HepG2 (cell line): ENCODE measurements around the gene AHNAK. TPM values are rescaled to one million over a fixed set of nuclear protein-coding genes. Genes with fewer than 3 reads are reported as not detected.

Experiments used
- ATAC-seq: fragments of 200-7000 bp; cut with Tn5 transposase; 3 replicates; pipeline ENCODE4 v1.9.1; 2020; ENCODE audit warnings: mild to moderate bottlenecking, moderate library complexity
- BruUV-seq: library from RNA; stranded (reverse); fragments of 400-500 nt; replicated peaks from 2 replicates; lab custom pipeline; 2021; lab: Mats Ljungman, UMichigan
- CTCF ChIA-PET: fragments of 300-600 bp; formaldehyde crosslinking; extraction: SDS; loops from one replicate; lab custom pipeline; 2021; ENCODE audit warnings: low total read pairs, inconsistent platforms, low intra/inter-chr PET ratio; lab: Yijun Ruan, JAX
- POLR2A ChIA-PET: fragments of 350-600 bp; sonication (Branson Sonifier 250); formaldehyde crosslinking; loops from one replicate; lab custom pipeline; 2020; ENCODE audit warnings: antibody characterized with exemption, inconsistent platforms; lab: Yijun Ruan, JAX
- DNase-seq: peaks from one replicate; pipeline ENCODE4 v3.0.0-alpha.2; 2015; ENCODE audit warnings: low spot score
- FAIRE-seq: peaks from 3 replicates; lab custom pipeline; 2011; peaks lifted over from hg19 to GRCh38; lab: Jason Lieb, UNC
- H2AFZ ChIP-seq: one replicate; pipeline ENCODE4 v1.6.1; 2011; ENCODE audit warnings: low read length, inconsistent platforms
- H3K27ac ChIP-seq: fragments of 300-600 bp; 3 replicates; pipeline ENCODE4 v1.8.0; 2011; ENCODE audit warnings: mixed run types, mild to moderate bottlenecking, mixed read lengths, low read length, inconsistent platforms; ENCODE audit not compliant: insufficient read depth; ENCODE audit errors: extremely low read length
- H3K27me3 ChIP-seq, 2 experiments: fragments of 200-600 bp in 1 of 2; 2 replicates in 1 of 2; 3 replicates in 1 of 2; pipeline versions ENCODE4 v1.6.0 to v1.8.0; 2011; ENCODE audit warnings: low read length in 2 of 2, mild to moderate bottlenecking in 2 of 2, moderate library complexity in 2 of 2, inconsistent platforms in 1 of 2; ENCODE audit not compliant: insufficient read depth in 2 of 2, control insufficient read depth in 1 of 2
- H3K36me3 ChIP-seq, 2 experiments: fragments of 200-600 bp in 1 of 2; replicated peaks in 1 of 2; 2 replicates in 1 of 2; 3 replicates in 1 of 2; pipeline versions ENCODE4 v1.5.1 to v1.8.0; 2011; ENCODE audit warnings: low read length in 2 of 2, inconsistent platforms in 1 of 2; ENCODE audit not compliant: insufficient read depth in 2 of 2, control insufficient read depth in 1 of 2
- H3K4me1 ChIP-seq: 2 replicates; pipeline ENCODE4 v1.5.1; 2012; ENCODE audit warnings: low read length, inconsistent platforms; ENCODE audit not compliant: insufficient read depth
- H3K4me2 ChIP-seq: 2 replicates; pipeline ENCODE4 v1.6.0; 2011; ENCODE audit warnings: low read depth, low read length, inconsistent platforms
- H3K4me3 ChIP-seq, 3 experiments: fragments of 200-600 bp in 1 of 3; sonication (generic), shearing (Covaris generic) in 1 of 3; replicated peaks in 1 of 3; 2 replicates each; pipeline ENCODE4 v1.5.1; 2011 to 2016; ENCODE audit warnings: low read length in 3 of 3, inconsistent platforms in 2 of 3, low read depth in 2 of 3, mild to moderate bottlenecking in 2 of 3, control low read depth in 1 of 3, mixed read lengths in 1 of 3; ENCODE audit not compliant: insufficient read depth in 1 of 3
- H3K79me2 ChIP-seq: one replicate; pipeline ENCODE4 v1.6.1; 2011; ENCODE audit warnings: low read length, inconsistent platforms; ENCODE audit not compliant: insufficient read depth
- H3K9ac ChIP-seq: 2 replicates; pipeline ENCODE4 v1.6.0; 2011; ENCODE audit warnings: mild to moderate bottlenecking, low read depth, low read length, inconsistent platforms; ENCODE audit not compliant: insufficient read depth
- H3K9me3 ChIP-seq: 2 replicates; pipeline ENCODE4 v1.5.1; 2012; ENCODE audit warnings: mild to moderate bottlenecking, low read length
- H4K20me1 ChIP-seq: 2 replicates; pipeline ENCODE4 v1.6.0; 2011; ENCODE audit warnings: inconsistent platforms, mild to moderate bottlenecking, low read length, moderate library complexity; ENCODE audit not compliant: insufficient read depth
- ARNT2 ChIP-seq: sonication (generic); formaldehyde crosslinking; IDR thresholded peaks from 2 replicates; pipeline ENCODE4 v1.8.0; 2022; ENCODE audit warnings: mild to moderate bottlenecking, low read depth, missing genetic modification reagents, moderate library complexity
- BCL3 ChIP-seq: sonication (generic); formaldehyde crosslinking; IDR thresholded peaks from 2 replicates; pipeline ENCODE4 v1.5.1; 2020; ENCODE audit warnings: mild to moderate bottlenecking, missing genetic modification reagents, moderate library complexity
- HNF1A ChIP-seq, 2 experiments: sonication (generic) in 1 of 2; formaldehyde crosslinking in 1 of 2; IDR thresholded peaks; 2 replicates each; pipeline versions ENCODE4 v1.4.0 to v1.6.1; 2016 to 2020; ENCODE audit warnings: borderline replicate concordance in 1 of 2, low read depth in 1 of 2, mild to moderate bottlenecking in 1 of 2, missing genetic modification reagents in 1 of 2
- LBX2 ChIP-seq: sonication (generic); formaldehyde crosslinking; IDR thresholded peaks from 2 replicates; pipeline ENCODE4 v1.5.0; 2020; ENCODE audit warnings: missing genetic modification reagents, mild to moderate bottlenecking, borderline replicate concordance
- ZBTB26 ChIP-seq: IDR thresholded peaks from 2 replicates; pipeline ENCODE4 v1.6.1; 2016; ENCODE audit warnings: missing compliant biosample characterization, missing genetic modification reagents, borderline replicate concordance
- ZNF770 ChIP-seq: sonication (generic); formaldehyde crosslinking; IDR thresholded peaks from 2 replicates; pipeline ENCODE4 v1.5.0; 2020; ENCODE audit warnings: mild to moderate bottlenecking, missing genetic modification reagents
- WGBS: methylation state at CpG from one replicate; pipeline ENCODE4 v1.1.6; 2017; ENCODE audit warnings: low lambda C conversion rate; 5-methylcytosine and 5-hydroxymethylcytosine counted together
- in situ Hi-C: cut with HindIII; loops from 2 replicates; pipeline ENCODE4 v1.10.0; 2017; ENCODE audit warnings: low pct_unique_long_range_greater_than_20kb; ENCODE audit not compliant: extremely low pct_ligation_motif_present
- intact Hi-C: fragments of 100-400 bp; cut with micrococcal nuclease; formaldehyde crosslinking; loops from one replicate; pipeline ENCODE4 v1.10.0; 2022; ENCODE audit not compliant: unreplicated experiment
- polyA plus RNA-seq, 8 experiments: library from polyadenylated mRNA; depleted of rRNA in 3 of 8; stranded (reverse) in 7 of 8; unstranded in 1 of 8; fragments of >200 nt; fragmentation: Illumina TruSeq in 4 of 8; extraction: Trizol in 4 of 8; gene quantifications; 2 replicates each; pipeline versions ENCODE4 v1.2.1 to v1.2.3, GENCODE V29; 2011 to 2016; ENCODE audit warnings: low read depth in 4 of 8, missing spikeins in 1 of 8, mixed read lengths in 1 of 8; ENCODE audit not compliant: insufficient read depth in 1 of 8
- total RNA-seq, 5 experiments: library from RNA; depleted of rRNA; stranded (reverse); fragments of >200 nt; fragmentation: Illumina TruSeq; extraction: Trizol; gene quantifications; 2 replicates each; pipeline ENCODE4 v1.2.3, GENCODE V29; 2016; ENCODE audit warnings: low read depth in 1 of 5

Gene AHNAK
- total and polyA plus RNA-seq, 2 of the 13 experiments (the other 11 are each of a cell fraction or from before 2014, with no cell fraction given) = 23.4 to 25.0 TPM

- Histone ChIP-seq H3K4me3 (no peak overlapping the region), H3K79me2 (peaks cover 33% of the 10 kb centered on the region), H2AFZ (no peak overlapping the region), H3K36me3 (peaks cover 8 to 73% of the 10 kb centered on the region in 2 experiments), H3K4me2 (no peak overlapping the region)
- DNase-seq = no peak
- POLR2A ChIA-PET = interaction anchor here (1.6 to 2.2 kb wide), 2 partner anchors 9 to 26 kb away, joined by 15 to 18 read pairs; partner anchors contain the start of genes EEF1G and TUT1
- whole genome bisulfite sequencing = 68% methylated on average over 5 of the region's 5 CpGs
- no TSS peak for BruUV-seq
- no peak; the same call in 2 of the 3 replicates for ATAC-seq
- peak; percentile 67 for TF ChIP-seq HNF1A (IDR thresholded peaks at IDR 0.05; ENCODE audit: low read depth)
- no peak for TF ChIP-seq HNF1A (CRISPR knock-in tag; IDR thresholded peaks at IDR 0.05; ENCODE audit: borderline replicate concordance)
- no peak for TF ChIP-seq LBX2 (CRISPR knock-in tag)
- TF ChIP-seq ARNT2 (CRISPR knock-in tag) = no peak
- no peak for TF ChIP-seq ZBTB26
- TF ChIP-seq ZNF770 (CRISPR knock-in tag) = peak; percentile 48; the same call in 1 of the 2 replicates
- TF ChIP-seq BCL3 (CRISPR knock-in tag) = no peak
- TF ChIP-seq, all 625 proteins: peak for 2
- Histone ChIP-seq H3K4me1 (peaks cover 83% of the 10 kb centered on the region), H3K9ac (no peak overlapping the region), H3K9me3 (no peaks in the 10 kb centered on the region), H3K27me3 (no peaks in the 10 kb centered on the region), H4K20me1 (peaks cover 21% of the 10 kb centered on the region), H3K27ac (no peak overlapping the region)
- intact Hi-C loops (no loop called here), in situ Hi-C loops (no loop called here)
- CTCF ChIA-PET = no interaction called here
- FAIRE-seq = no peak
Observed at GRCh38 chr11:62565100-62565802, 18.6 kb upstream of the AHNAK start.
